NCI-H1417 (cell line): ENCODE data around the gene TCAP.

ENCODE experiments used
- DNase-seq, 3 experiments: peaks; one replicate each; lab custom pipeline; 2025; lab: John Stamatoyannopoulos, UW

Gene TCAP

GRCh38 chr17:39648616-39649366 is 16.4 kb upstream of the TCAP start:
- no peak for DNase-seq

- DNase-seq: no peak
These were observed 15.0 kb upstream of the TCAP start for GRCh38 chr17:39650121-39650579.

DNA sequence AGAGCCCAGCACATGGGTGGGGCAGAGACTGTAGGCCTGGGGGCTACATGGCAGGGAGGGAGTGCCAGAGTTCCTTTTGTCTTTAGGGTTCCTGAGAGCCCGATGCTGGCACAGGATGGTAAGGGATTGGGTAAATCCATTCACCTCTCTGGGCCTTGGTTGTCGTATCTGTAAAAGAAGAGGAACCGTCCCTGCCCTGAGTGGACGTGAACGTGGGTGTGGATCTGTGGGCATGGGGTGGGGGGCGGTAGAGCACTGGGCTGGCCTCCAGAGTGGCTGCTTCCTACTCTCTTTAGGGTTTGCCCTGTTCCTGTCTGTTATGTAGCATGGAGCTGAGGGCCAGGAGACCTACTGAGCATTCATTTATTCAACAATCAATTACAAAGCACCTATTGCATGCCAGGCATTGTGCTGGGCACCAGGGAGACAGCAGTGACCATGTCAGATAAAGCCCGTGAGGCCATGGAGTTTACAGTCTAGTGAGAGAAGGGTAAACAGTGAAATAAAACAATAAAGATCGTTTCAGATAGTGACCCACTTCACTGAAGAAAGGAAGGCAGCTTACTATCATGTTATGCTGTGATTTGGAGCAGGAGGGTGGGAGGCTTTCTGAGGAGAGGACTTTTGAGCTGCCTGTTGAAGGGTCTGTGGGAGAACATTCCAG is 13.1 kb upstream of the TCAP start:
- DNase-seq: no peak

- peak in 1 of 3 experiments; percentile 20 for DNase-seq
These were observed 12.4 kb upstream of the TCAP start for GRCh38 chr17:39652587-39653315.

DNA sequence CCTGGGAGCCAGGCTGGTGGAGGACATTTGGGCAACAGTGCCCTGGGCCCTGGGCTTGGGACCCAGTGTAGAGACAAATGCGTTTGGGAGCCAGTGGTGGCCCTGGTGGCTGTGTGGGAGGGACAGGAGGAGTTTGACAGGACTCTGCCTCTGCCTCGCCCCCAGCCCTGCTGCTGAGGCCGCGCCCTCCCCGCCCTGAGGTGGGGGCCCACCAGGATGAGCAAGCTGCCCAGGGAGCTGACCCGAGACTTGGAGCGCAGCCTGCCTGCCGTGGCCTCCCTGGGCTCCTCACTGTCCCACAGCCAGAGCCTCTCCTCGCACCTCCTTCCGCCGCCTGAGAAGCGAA is 11.9 kb upstream of the TCAP start:
- no peak for DNase-seq

DNA sequence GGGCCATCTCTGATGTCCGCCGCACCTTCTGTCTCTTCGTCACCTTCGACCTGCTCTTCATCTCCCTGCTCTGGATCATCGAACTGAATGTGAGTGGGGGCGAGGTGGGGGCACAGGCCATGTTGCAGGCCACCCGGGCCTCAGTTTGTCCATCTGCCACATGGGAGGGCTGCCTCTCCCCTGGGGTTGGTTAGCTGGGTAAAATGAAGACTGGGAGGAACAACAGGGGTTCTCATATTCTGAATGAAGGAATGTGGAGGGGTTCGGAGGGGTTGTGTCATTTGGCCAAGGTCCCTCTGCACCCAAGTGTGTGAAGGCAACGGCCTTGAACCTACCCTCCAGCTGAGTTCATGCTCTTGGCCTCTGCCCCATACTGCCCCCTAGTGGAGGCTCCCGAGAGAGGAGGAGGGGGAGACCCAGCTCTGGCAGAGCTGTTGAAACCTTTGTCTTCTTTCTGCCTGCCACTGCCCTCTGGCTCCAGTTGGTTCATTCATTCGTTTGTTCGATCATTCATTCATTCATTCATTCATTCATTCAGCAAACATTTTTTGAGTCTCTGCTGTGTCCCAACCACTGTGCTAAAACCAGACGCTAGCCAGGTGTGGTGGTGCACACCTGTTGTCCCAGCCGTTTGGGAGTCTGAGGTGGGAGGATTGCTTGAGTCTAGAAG is 11.4 kb upstream of the TCAP start:
- peak; percentile 10 to 59 (median 49) for DNase-seq

DNA sequence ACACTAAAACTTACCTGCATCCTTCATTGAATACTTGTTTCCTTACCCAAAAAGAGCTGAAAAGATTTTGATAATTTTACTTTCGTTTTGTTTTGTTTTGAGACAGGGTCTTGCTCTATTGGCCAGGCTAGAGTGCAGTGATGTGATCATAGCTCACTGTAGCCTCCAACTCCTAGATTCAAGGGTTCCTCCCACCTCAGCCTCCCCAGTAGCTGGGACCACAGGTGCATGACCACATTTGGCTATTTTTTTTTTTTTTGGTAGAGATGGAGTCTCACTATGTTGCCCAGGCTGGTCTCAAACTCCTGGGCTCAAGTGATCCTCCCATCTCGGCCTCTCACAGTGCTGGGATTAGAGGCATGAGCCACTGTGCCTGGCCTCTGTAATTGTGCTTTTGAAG is 10.0 kb upstream of the TCAP start:
- no peak for DNase-seq

GRCh38 chr17:39658346-39658745 is 6.8 kb upstream of the TCAP start:
- no peak for DNase-seq

- no peak for DNase-seq
These were observed 6.4 kb upstream of the TCAP start for GRCh38 chr17:39658760-39659159.

- DNase-seq: no peak
These were observed 5.7 kb upstream of the TCAP start for GRCh38 chr17:39659279-39660010.

DNA sequence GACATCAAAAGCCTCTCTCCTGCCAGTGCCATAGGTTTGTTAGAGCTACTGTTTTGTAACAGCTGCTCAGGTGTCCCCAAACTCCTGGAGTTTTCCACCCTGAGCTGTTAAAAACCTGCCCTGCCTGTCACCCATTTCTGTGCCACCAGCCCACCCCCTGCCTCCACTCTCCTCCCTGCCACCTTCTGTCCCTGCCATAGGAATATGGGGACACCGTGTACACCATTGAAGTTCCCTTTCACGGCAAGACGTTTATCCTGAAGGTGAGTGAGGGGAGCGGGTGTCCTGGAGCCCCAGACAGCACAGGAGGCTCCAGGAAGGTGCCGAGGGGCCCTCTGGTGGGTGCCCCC is 5.2 kb upstream of the TCAP start:
- DNase-seq: no peak

DNA sequence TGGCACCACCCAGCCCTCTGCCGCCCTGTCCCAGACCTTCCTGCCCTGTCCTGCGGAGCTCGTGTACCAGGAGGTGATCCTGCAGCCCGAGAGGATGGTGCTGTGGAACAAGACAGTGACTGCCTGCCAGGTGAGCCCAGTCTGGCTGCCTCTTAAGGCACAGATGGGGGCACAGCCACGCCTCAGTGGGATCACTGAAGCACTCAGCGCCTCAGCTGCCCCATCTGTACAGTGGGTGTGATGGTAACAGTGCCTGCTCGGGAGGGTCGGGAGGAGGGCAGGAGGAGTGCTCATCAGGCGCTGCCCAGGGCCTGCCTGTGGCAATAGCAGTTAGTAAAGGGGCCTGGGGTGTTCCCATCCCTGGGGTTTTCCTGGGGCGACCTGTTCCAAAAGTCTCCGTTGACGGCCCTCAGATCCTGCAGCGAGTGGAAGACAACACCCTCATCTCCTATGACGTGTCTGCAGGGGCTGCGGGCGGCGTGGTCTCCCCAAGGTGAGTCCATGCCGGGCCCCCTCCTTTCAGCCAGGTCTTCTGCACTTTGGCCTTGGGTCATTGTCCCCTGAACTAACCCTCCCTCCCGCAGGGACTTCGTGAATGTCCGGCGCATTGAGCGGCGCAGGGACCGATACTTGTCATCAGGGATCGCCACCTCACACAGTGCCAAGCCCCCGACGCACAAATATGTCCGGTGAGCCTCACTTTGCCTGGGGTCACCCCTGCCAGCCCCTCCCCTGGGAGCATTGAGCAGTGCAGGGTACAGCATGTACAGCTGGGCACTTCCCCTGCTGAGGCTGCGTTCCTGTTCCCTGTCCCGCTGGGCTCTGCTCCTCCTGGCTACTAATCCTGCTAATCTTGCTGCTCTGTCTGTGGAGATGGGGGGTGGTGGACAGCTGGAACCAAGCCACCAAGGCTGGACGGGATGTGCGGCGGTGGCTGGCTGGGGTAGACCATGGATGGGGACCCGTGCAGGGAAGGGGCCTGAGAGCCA is 4.5 kb upstream of the TCAP start:
- DNase-seq: no peak

GRCh38 chr17:39661744-39662541 is 3.2 kb upstream of the TCAP start:
- DNase-seq: no peak

GRCh38 chr17:39662551-39663339 is 2.4 kb upstream of the TCAP start:
- peak in 1 of 3 experiments; percentile 5 for DNase-seq

- peak in 1 of 3 experiments; percentile 10 for DNase-seq
These were observed 1.8 kb upstream of the TCAP start for GRCh38 chr17:39663340-39663687.

- peak in 2 of 3 experiments; percentile 42 to 43 for DNase-seq
These were observed 1.2 kb upstream of the TCAP start for GRCh38 chr17:39663688-39664580.

- DNase-seq: peak in 2 of 3 experiments; percentile 56 to 70
These were observed 584 bp downstream of the TCAP start for GRCh38 chr17:39665642-39666224.

- no peak for DNase-seq
These were observed 1.1 kb downstream of the TCAP start for GRCh38 chr17:39666231-39666600.
